Natural killer cell treated with Interleukin-12 subunit alpha and Interleukin-12 subunit beta and Interleukin-15 and Interleukin-18, amount 100 ng/mL, for 72 hours (primary cell): ENCODE measurements around the gene WDR37. TPM values are rescaled to one million over a fixed set of nuclear protein-coding genes. Genes with fewer than 3 reads are reported as not detected.
A peak's percentile ranks its signal among the peaks of the same experiment; 100 is the strongest.

ENCODE experiments used
- ATAC-seq, 2 donors: fragments of 150-1000 bp; cut with Tn5 transposase in 1 of 2; sonication (Bioruptor Pico), chemical (Tn5 transposase) in 1 of 2; 2 replicates each; pipeline ENCODE4 v1.10.0; 2021
- DNase-seq: peaks from one replicate; pipeline ENCODE4 v3.0.0; 2022; ENCODE audit warnings: low spot score
- H3K27ac Mint-ChIP-seq, 2 donors: 1 replicate in 1 of 2; 2 replicates in 1 of 2; pipeline ENCODE4 v1.8.0; 2022; ENCODE audit warnings: mixed read lengths in 2 of 2, mild to moderate bottlenecking in 1 of 2, moderate library complexity in 1 of 2
- H3K27me3 Mint-ChIP-seq, 2 donors: 1 replicate in 1 of 2; 2 replicates in 1 of 2; pipeline ENCODE4 v1.8.0; 2022; ENCODE audit warnings: mixed read lengths in 2 of 2
- H3K36me3 Mint-ChIP-seq: one replicate; pipeline ENCODE4 v1.8.0; 2022; ENCODE audit warnings: mixed read lengths
- H3K4me1 Mint-ChIP-seq, 2 donors: 1 replicate in 1 of 2; 2 replicates in 1 of 2; pipeline ENCODE4 v1.8.0; 2022; ENCODE audit warnings: low read depth in 2 of 2, mixed read lengths in 2 of 2, mild to moderate bottlenecking in 1 of 2
- H3K4me3 Mint-ChIP-seq: one replicate; pipeline ENCODE4 v1.8.0; 2022; ENCODE audit warnings: mixed read lengths
- H3K9me3 Mint-ChIP-seq: 2 replicates; pipeline ENCODE4 v1.8.0; 2022; ENCODE audit warnings: mixed read lengths
- total RNA-seq, 2 donors: library from RNA; stranded (reverse); gene quantifications; one replicate each; pipeline ENCODE4 v1.2.3, GENCODE V29; 2022

The WDR37 gene
- total RNA-seq, 2 donors from 2014 or later: 31.8 to 37.6 TPM

DNA sequence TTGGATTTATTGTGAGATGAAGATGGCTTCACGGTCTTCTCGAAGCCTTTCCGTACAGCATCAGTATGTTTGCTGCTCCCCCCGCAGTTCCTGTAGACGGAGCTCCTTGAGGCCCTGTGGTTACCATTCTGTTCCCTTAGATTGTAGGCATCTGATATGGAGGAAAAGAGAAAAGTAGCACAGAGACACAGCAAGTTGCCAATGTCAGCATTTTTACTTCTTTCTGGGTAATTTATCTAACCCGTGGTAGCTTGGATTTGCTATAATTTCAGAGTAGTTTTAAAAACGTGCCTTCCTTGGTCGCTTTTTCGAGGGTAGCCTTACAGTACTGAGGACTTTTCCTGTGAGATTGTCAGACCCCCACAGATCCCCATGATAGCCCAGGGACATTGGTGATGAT, 37.5 kb downstream of the WDR37 start:
- Mint-ChIP-seq H3K27ac (no peak overlapping the region), H3K36me3 (peaks cover 7% of the 10 kb centered on the region), H3K4me3 (no peak overlapping the region), H3K9me3 (no peaks in the 10 kb centered on the region), H3K27me3 (no peaks in the 10 kb centered on the region), H3K4me1 (peaks cover 3 to 4% of the 10 kb centered on the region in 2 donors)
- DNase-seq (no peak), ATAC-seq (no peak)

DNA sequence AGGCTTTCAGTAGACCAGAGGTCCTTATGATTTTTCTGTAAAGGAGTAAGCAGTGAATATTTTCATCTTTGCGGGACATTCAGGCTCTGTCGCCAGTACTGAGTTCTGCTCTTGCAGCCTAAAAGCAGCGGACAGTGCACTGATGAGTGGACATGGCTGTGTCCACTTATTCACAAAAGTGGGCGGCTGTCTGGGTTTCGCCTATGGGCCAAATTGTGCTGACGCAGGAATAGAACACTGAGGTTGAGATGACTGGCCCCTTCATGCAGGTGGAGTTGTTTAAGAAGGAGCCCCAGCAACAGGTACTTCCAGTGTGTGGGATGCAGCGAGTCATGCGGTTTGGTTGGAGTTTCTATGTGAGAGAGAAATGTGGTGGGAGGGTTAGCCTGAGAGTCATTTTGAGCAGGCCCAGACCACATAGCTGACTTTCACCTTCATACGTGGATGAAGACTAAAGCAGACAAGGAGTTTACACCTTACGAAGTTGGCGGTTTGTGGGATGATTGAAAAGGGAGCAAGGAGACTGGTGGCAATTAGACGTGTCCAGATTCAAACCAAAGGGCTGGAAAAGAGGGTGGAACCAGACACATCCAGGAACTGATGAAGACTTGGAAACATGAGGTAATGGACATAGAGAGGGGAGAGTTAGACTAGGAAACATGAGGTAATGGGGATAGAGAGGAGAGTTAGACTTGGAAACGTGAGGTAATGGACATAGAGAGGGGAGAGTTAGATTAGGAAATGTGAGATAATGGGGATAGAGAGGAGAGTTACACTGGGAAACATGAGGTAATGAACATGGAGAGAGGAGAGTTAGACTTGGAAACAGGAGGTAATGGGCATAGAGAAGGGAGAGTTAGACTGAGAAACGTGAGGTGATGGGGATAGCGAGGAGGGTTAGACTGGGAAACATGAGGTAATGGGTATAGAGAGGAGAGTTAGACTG, 38.2 kb downstream of the WDR37 start:
- H3K9me3 Mint-ChIP-seq: no peaks in the 10 kb centered on the region
- H3K27ac Mint-ChIP-seq: no peak overlapping the region
- no peaks in the 10 kb centered on the region for H3K27me3 Mint-ChIP-seq
- H3K4me1 Mint-ChIP-seq: peaks cover 7 to 10% of the 10 kb centered on the region in 2 donors
- ATAC-seq (peak in 1 of 2 donors; percentile 59), DNase-seq (no peak)
- peaks cover 7% of the 10 kb centered on the region for H3K36me3 Mint-ChIP-seq
- no peak overlapping the region for H3K4me3 Mint-ChIP-seq

DNA sequence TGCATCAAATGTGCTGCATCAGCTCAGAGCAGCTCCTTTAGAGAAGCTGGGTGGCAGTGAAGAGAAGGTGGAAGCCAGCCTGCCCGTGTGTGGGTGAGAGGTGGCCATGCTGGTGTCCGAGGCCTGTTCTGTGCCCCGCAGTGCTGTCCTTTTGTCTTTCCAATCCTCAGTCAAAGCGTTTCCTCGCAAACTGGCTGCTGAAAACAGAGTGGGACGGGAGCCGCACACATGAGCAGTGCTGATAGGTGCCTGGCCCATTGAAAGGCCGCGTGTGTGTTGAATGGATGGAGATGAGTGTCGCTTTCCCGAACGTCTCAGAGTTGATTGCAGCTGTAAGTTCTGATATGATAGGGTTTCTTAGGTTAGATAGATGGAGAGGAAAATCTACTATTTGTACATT, 39.3 kb downstream of the WDR37 start:
- Mint-ChIP-seq H3K4me1 (peaks cover 8 to 14% of the 10 kb centered on the region in 2 donors), H3K27me3 (no peaks in the 10 kb centered on the region), H3K9me3 (no peaks in the 10 kb centered on the region), H3K27ac (no peak overlapping the region), H3K36me3 (peaks cover 4% of the 10 kb centered on the region), H3K4me3 (no peak overlapping the region)
- DNase-seq (no peak), ATAC-seq (no peak)

DNA sequence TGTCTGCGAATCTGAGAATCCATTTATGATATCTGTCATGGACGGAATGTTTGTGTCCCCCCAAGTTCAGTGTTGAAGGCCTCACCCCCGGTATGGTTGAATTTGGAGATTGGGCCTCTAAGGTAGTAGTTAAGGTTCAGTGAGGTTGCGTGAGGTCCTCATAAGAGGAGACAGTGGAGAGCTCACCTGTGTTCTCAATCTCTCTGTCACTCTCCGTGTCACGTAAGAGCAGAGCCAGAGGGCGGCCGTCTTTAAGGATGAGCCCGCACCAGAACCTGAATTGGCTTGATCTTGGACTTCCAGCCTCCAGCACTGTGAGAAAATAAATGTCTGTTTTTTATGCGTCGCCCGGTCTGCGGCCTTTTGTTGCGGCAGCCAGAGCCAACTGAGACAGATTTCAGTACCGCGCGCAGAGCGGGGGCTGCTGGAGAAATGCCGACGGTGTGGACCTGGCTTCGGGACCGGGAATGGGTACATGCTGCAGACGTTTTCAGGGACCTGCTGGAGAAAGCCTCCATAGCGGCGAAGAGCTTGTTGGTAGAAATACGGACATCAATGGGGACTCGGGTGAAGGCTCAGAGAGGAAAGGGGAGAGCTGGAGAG, 40.2 kb downstream of the WDR37 start:
- Mint-ChIP-seq H3K36me3 (peaks cover 4% of the 10 kb centered on the region), H3K9me3 (no peaks in the 10 kb centered on the region), H3K4me3 (no peak overlapping the region), H3K4me1 (peaks cover 14 to 17% of the 10 kb centered on the region in 2 donors), H3K27me3 (no peaks in the 10 kb centered on the region), H3K27ac (no peak overlapping the region)
- ATAC-seq (no peak), DNase-seq (no peak)

DNA sequence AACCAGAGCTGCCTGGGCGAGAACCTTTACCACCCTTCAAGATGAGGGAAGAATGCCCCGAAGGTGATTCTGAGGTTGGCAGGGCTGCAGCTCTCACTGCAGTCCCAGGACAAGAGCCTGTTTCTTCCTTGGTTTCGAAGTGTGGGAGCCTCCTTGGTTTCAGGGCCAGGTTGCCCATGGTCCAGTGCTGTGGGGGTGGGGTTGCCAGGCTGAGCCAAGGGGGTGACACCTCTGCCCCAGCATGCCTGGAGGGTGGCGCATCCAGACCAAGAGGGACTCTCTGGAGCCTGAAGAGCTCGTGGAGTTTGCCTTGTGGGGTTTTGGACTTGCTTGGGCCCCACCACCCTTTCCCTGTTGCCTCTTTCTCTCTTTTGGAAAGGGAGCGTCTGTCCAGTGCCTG, 41.3 kb downstream of the WDR37 start:
- H3K9me3 Mint-ChIP-seq: no peaks in the 10 kb centered on the region
- ATAC-seq (no peak), DNase-seq (no peak)
- no peaks in the 10 kb centered on the region for H3K27me3 Mint-ChIP-seq
- no peak overlapping the region for H3K4me3 Mint-ChIP-seq
- H3K4me1 Mint-ChIP-seq: peaks cover 21 to 26% of the 10 kb centered on the region in 2 donors
- no peak overlapping the region for H3K27ac Mint-ChIP-seq
- H3K36me3 Mint-ChIP-seq: peaks cover 11% of the 10 kb centered on the region

DNA sequence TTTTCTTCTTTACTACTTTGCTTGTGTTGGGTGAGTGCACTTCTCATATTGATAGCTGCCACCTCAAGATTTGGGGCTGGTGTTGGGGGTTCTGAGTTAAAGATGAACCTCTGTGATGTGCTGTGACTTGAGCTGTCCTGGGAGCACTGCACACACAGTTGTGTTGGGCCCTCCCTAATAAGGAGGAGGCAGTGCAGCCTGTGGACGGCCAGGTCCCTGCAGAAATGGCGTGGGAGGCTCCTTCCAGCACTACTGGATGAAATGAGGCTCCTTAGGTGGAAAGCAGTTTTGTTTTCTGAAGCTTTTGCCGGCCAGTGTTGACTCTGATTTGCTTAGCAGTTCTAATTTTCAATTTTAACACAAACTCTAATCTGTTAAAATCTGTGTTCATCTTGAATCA, 44.0 kb downstream of the WDR37 start:
- Mint-ChIP-seq H3K4me3 (no peak overlapping the region), H3K4me1 (peaks cover 21 to 30% of the 10 kb centered on the region in 2 donors), H3K27ac (peak overlapping the region in 1 of 2 donors; percentile 75), H3K9me3 (no peaks in the 10 kb centered on the region), H3K36me3 (peaks cover 11% of the 10 kb centered on the region), H3K27me3 (no peaks in the 10 kb centered on the region)
- no peak for DNase-seq
- ATAC-seq: no peak

DNA sequence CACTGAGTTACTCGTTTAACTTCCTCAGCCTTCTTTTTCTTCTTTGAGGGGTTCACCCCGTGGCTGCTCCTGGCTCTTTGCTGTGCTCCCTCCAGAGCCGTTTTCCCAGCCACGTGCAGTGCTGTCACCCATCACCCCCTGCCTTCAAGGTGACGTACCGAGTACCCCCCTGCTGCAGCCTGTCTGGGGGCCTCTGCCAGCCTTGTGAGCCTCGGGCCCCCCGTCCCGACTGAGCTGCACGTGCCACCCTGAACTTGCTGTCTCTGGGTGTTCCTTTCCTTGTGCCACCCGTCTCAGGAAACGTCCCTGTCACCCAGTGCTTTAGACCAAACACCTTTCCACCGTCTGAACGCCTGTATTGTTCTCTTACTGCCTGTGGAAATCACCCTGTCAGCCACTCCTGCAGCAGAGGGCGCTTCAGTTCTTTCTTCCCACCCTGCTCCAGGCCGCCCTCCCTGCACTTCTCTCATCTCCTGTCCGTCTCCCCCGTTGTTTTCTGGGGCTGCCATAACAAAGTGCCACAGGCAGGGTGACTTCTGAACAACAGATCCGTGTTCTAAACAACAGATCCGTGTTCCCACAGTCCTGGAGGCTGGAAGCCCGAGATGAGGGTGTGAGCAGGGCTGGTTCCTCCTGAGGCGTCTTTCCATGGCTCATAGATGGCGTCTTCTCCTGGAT, 44.6 kb downstream of the WDR37 start:
- no peak overlapping the region for H3K4me3 Mint-ChIP-seq
- DNase-seq (no peak), ATAC-seq (no peak)
- H3K9me3 Mint-ChIP-seq: no peaks in the 10 kb centered on the region
- H3K36me3 Mint-ChIP-seq: peaks cover 11% of the 10 kb centered on the region
- H3K4me1 Mint-ChIP-seq: peaks cover 21 to 30% of the 10 kb centered on the region in 2 donors
- H3K27ac Mint-ChIP-seq: peak overlapping the region; percentile 8 to 76
- no peaks in the 10 kb centered on the region for H3K27me3 Mint-ChIP-seq

DNA sequence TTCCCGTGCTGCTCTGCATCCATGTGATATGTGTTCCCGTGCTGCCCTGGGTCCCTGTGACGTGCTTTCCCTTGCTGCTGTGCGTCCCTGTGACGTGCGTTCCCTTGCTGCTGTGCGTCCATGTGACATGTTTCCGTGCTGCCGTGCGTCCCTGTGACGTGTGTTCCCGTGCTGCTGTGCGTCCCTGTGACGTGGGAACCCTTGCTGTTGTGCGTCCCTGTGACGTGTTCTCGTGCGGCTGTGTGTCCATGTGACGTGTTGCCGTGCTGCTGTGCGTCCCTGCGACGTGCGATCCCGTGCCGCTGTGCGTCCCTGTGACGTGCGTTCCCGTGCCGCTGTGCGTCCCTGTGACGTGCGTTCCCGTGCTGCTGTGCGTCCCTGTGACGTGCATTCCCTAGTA, 45.8 kb downstream of the WDR37 start:
- ATAC-seq: no peak
- no peak for DNase-seq
- Mint-ChIP-seq H3K4me3 (no peak overlapping the region), H3K9me3 (no peaks in the 10 kb centered on the region), H3K4me1 (peaks cover 21 to 33% of the 10 kb centered on the region in 2 donors), H3K27me3 (no peaks in the 10 kb centered on the region), H3K36me3 (peaks cover 16% of the 10 kb centered on the region), H3K27ac (no peak overlapping the region)

DNA sequence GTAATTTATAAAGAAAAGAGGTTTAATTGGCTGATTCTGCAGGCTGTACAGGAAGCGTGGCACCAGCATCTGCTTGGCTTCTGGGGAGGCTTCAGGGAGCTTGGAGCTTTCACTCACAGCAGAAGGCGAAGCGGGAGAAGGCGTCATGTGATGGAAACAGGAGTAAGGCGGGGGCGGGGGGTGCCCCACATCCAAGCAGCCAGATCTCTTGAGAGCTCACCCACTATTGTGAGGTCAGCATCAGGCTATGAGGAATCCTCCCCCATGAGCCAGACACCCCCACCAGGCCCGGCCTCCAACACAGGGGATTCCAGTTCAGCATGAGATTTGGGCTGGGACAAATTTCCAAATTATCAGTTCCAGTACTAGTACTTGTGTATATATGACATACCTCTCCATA, 46.2 kb downstream of the WDR37 start:
- H3K27ac Mint-ChIP-seq: no peak overlapping the region
- peaks cover 17% of the 10 kb centered on the region for H3K36me3 Mint-ChIP-seq
- ATAC-seq (no peak), DNase-seq (no peak)
- H3K4me3 Mint-ChIP-seq: no peak overlapping the region
- H3K9me3 Mint-ChIP-seq: no peaks in the 10 kb centered on the region
- H3K4me1 Mint-ChIP-seq: peaks cover 21 to 34% of the 10 kb centered on the region in 2 donors
- no peaks in the 10 kb centered on the region for H3K27me3 Mint-ChIP-seq

DNA sequence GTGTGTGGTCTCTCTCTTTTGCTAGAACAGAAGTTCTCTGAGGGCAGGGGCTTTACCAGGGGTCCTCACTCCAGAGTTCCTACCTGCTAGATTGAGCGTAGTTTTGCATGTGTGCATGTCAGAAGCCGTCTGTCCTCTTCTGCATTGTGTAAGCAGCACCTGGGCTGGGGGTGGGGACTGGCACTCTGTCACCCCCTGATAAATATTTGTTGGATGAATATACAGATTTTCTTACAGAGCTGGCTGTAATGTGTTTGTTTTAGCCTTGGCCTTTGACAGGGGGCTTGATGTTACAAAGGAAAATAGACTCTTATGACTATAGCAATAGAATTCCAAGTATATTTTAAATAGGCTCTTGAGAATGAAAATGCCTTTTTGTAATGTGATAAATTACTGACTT, 46.6 kb downstream of the WDR37 start:
- no peaks in the 10 kb centered on the region for H3K9me3 Mint-ChIP-seq

DNA sequence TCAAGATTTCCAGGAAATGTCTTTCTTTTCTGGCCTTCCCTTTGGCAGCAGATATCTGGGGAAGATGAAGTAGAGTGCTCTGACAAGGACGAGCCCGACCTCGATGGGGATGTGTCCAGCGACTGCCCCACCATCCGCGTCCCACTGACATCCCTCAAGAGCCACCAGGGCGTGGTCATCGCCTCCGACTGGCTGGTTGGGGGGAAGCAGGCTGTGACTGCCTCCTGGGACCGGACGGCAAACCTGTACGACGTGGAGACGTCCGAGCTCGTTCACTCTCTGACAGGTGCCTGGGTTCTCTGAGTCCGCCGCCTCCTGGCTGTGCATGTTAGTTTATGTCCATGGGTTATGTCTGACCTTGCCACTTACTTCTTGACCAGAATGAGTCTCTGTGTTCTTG, 47.4 kb downstream of the WDR37 start:
- Mint-ChIP-seq H3K9me3 (no peaks in the 10 kb centered on the region), H3K27me3 (no peaks in the 10 kb centered on the region), H3K36me3 (peaks cover 27% of the 10 kb centered on the region), H3K4me1 (peaks cover 25 to 38% of the 10 kb centered on the region in 2 donors), H3K27ac (no peak overlapping the region), H3K4me3 (no peak overlapping the region)
- ATAC-seq: no peak
- no peak for DNase-seq

More for the DNA sequence above, 46.6 kb downstream of the WDR37 start:
- DNase-seq (no peak), ATAC-seq (no peak)
- H3K4me3 Mint-ChIP-seq: no peak overlapping the region
- H3K27me3 Mint-ChIP-seq: no peaks in the 10 kb centered on the region
- peaks cover 21% of the 10 kb centered on the region for H3K36me3 Mint-ChIP-seq
- no peak overlapping the region for H3K27ac Mint-ChIP-seq
- peaks cover 25 to 38% of the 10 kb centered on the region in 2 donors for H3K4me1 Mint-ChIP-seq

DNA sequence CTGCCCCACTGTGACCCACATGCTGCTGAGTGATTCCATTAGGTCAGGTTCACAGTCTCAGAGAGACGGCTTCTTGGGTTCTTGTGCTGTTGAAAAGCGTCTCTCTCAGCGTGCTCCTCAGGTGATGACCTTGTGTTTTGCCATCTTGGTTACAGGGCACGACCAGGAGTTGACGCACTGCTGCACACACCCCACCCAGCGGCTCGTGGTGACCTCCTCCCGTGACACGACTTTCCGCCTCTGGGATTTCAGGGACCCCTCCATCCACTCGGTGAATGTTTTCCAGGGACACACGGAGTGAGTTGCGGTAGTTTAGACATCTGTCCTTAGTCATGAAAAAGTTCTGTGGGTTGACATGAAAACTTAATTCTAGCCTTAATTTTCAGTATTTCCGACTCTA, 48.8 kb downstream of the WDR37 start:
- ATAC-seq: no peak
- DNase-seq: no peak
- H3K9me3 Mint-ChIP-seq: no peaks in the 10 kb centered on the region
- peaks cover 17 to 37% of the 10 kb centered on the region in 2 donors for H3K4me1 Mint-ChIP-seq
- peak overlapping the region in 1 of 2 donors; percentile 38 for H3K27ac Mint-ChIP-seq
- no peak overlapping the region for H3K4me3 Mint-ChIP-seq
- no peaks in the 10 kb centered on the region for H3K27me3 Mint-ChIP-seq
- peaks cover 23% of the 10 kb centered on the region for H3K36me3 Mint-ChIP-seq

DNA sequence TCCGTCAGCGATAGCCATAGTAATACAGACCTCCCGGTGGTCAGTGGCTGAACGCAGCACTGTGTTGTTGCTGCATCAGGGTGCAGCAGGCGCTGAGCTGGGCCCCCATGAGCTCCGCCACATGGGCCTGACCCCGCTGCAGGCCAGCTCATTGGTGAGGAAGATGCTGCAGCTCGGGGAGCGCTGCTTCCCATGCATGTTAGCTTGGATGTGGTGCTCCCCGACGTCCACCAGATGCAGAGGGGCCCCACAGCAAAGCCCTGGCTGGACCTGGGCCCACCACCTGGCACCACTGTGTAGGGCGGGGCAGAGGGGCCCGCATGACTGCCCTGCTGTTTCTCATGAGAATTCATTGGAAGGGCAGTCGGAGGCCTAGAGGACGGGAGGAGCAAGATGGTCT, 50.8 kb downstream of the WDR37 start:
- DNase-seq (no peak), ATAC-seq (no peak)
- Mint-ChIP-seq H3K4me1 (peaks cover 29 to 39% of the 10 kb centered on the region in 2 donors), H3K4me3 (no peak overlapping the region), H3K27ac (no peak overlapping the region), H3K9me3 (no peaks in the 10 kb centered on the region), H3K36me3 (peaks cover 21% of the 10 kb centered on the region), H3K27me3 (no peaks in the 10 kb centered on the region)

DNA sequence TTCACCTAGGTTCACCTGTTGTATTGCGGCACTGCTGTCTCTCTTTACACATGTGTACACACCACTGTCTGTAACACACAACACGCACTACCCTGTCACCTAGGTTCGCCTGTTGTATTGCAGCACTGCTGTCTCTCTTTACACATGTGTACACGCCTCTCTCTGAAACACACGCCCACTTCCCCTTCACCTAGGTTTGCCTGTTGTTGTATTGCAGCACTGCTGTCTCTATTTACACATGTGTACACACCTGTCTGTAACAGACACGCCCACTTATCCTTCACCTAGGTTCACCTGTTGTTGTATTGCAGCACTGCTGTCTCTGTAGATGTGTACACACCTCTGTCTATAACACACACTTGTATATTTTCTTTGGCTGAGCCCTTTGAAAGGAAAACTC, 51.5 kb downstream of the WDR37 start:
- H3K4me3 Mint-ChIP-seq: no peak overlapping the region
- peak overlapping the region in 1 of 2 donors; percentile 28 for H3K27ac Mint-ChIP-seq
- no peaks in the 10 kb centered on the region for H3K27me3 Mint-ChIP-seq
- DNase-seq (no peak), ATAC-seq (no peak)
- peaks cover 35 to 42% of the 10 kb centered on the region in 2 donors for H3K4me1 Mint-ChIP-seq
- H3K9me3 Mint-ChIP-seq: no peaks in the 10 kb centered on the region
- H3K36me3 Mint-ChIP-seq: peaks cover 26% of the 10 kb centered on the region
